Activated T-cell treated with anti-CD3 and anti-CD28 coated beads for 1 hour (primary cell): ENCODE measurements around the gene LORICRIN.
"Not testable (repeated sequence)": the region's sequence is repeated elsewhere in the genome, so short reads cannot be mapped to it uniquely, and the experiment has no call there.

Experiments
- DNase-seq: peaks from one replicate; pipeline ENCODE4 v3.0.0-alpha.2; 2020; ENCODE audit warnings: low read depth

Gene LORICRIN

GRCh38 chr1:153259387-153259786, at the start of gene LORICRIN:
Gene LORICRIN, plus strand, starts transcription at chr1:153259687. Its CDS starts 1,263 bp downstream, at chr1:153260950.
- no peak for DNase-seq

- DNase-seq = no peak
Observed at GRCh38 chr1:153210206-153210605, 49.3 kb upstream of the LORICRIN start.

- no peak for DNase-seq
Observed at GRCh38 chr1:153212201-153212600, 47.3 kb upstream of the LORICRIN start.

- no peak for DNase-seq
Observed at GRCh38 chr1:153213519-153213918, 46.0 kb upstream of the LORICRIN start.

GRCh38 chr1:153217212-153217611, 42.3 kb upstream of the LORICRIN start, which contains the start of gene PRR9:
Gene PRR9, plus strand, starts transcription at chr1:153217584. Its CDS starts 561 bp downstream, at chr1:153218145.
- DNase-seq = no peak

- no peak for DNase-seq
Observed at GRCh38 chr1:153217744-153218416, 41.6 kb upstream of the LORICRIN start.

- no peak for DNase-seq
Observed at GRCh38 chr1:153220606-153221303, 38.7 kb upstream of the LORICRIN start.

- peak; percentile 31 for DNase-seq
Observed at GRCh38 chr1:153223040-153223891, 36.2 kb upstream of the LORICRIN start.

- DNase-seq = no peak
Observed at GRCh38 chr1:153227810-153228209, 31.7 kb upstream of the LORICRIN start.

GRCh38 chr1:153228491-153228890, 31.0 kb upstream of the LORICRIN start:
- DNase-seq = no peak

- DNase-seq = not testable (repeated sequence)
Observed at GRCh38 chr1:153229076-153229829, 30.2 kb upstream of the LORICRIN start.

GRCh38 chr1:153231363-153231762, 28.1 kb upstream of the LORICRIN start:
- no peak for DNase-seq

- no peak for DNase-seq
Observed at GRCh38 chr1:153231785-153232184, 27.7 kb upstream of the LORICRIN start.

- DNase-seq = no peak
Observed at GRCh38 chr1:153232553-153232952, 26.9 kb upstream of the LORICRIN start.

- no peak for DNase-seq
Observed at GRCh38 chr1:153233448-153233847, 26.0 kb upstream of the LORICRIN start.

- no peak for DNase-seq
Observed at GRCh38 chr1:153238527-153238926, 21.0 kb upstream of the LORICRIN start.

- DNase-seq = no peak
Observed at GRCh38 chr1:153242160-153242559, 17.3 kb upstream of the LORICRIN start.

- DNase-seq = no peak
Observed at GRCh38 chr1:153245466-153245865, 14.0 kb upstream of the LORICRIN start.

GRCh38 chr1:153246018-153246417, 13.5 kb upstream of the LORICRIN start:
- DNase-seq = no peak

GRCh38 chr1:153246825-153247224, 12.7 kb upstream of the LORICRIN start:
- DNase-seq = no peak

- DNase-seq = no peak
Observed at GRCh38 chr1:153248176-153248879, 11.2 kb upstream of the LORICRIN start.
